Left ventricle myocardium superior (tissue), 1 donor: ENCODE measurements around the gene PRRX2. TPM values are rescaled to one million over a fixed set of nuclear protein-coding genes. Genes with fewer than 3 reads are reported as not detected.
A peak's percentile ranks its signal among the peaks of the same experiment; 100 is the strongest.

ENCODE experiments used
- ATAC-seq: fragments of 200-7000 bp; cut with Tn5 transposase; one replicate; pipeline ENCODE4 v1.9.1; 2020; ENCODE audit warnings: mild to moderate bottlenecking, moderate library complexity
- DNase-seq: peaks from one replicate; pipeline ENCODE4 v3.0.0-alpha.2; 2020
- intact Hi-C: fragments of 100-400 bp; cut with micrococcal nuclease; formaldehyde crosslinking; loops from one replicate; pipeline ENCODE4 v1.11.0; 2022
- total RNA-seq: library from RNA; stranded (reverse); fragmentation: NEBNext Ultra II Directional; extraction: Animal tissue kit (Norgen Biotek cat#: 25700); gene quantifications from one replicate; pipeline ENCODE4 v1.2.1, GENCODE V29; 2021
- donor health status: DM: no; HTN: yes; CAD: no; lungs with severe emphysema.

Gene PRRX2
- total RNA-seq, 1 donor from 2014 or later: 0.20 TPM

- intact Hi-C loops: no loop called here
- peak; percentile 77 for ATAC-seq
- DNase-seq: peak; percentile 68
These were observed 31.7 kb downstream of the PRRX2 start for GRCh38 chr9:129696944-129697655.

GRCh38 chr9:129697656-129698253 lies 32.3 kb downstream of the PRRX2 start:
- intact Hi-C loops: no loop called here
- DNase-seq (no peak), ATAC-seq (peak; percentile 19)

GRCh38 chr9:129698254-129698757 lies 32.9 kb downstream of the PRRX2 start:
- ATAC-seq (peak; percentile 67), DNase-seq (peak; percentile 58)
- intact Hi-C loops: no loop called here

GRCh38 chr9:129701054-129701453 lies 35.6 kb downstream of the PRRX2 start:
- ATAC-seq (no peak), DNase-seq (no peak)
- intact Hi-C loops: no loop called here

DNA sequence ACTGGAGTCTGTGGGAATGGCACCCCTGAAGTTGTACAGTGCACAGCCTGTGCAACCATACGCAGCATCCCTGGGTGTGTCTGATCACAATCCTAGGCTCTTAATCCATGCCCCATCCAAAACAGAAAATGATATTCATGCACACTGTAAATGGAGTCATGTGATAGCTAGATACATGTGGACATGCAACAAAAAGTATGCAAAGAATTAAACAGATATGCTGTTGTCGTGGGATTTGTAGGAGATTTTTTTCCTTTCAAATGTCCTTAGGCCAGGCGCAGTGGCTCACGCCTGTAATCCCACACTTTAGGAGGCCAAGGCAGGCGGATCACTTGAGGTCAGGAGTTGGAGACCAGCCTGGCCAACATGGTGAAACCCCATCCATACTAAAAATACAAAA lies 36.1 kb downstream of the PRRX2 start:
- intact Hi-C loops: no loop called here
- DNase-seq (no peak), ATAC-seq (no peak)

DNA sequence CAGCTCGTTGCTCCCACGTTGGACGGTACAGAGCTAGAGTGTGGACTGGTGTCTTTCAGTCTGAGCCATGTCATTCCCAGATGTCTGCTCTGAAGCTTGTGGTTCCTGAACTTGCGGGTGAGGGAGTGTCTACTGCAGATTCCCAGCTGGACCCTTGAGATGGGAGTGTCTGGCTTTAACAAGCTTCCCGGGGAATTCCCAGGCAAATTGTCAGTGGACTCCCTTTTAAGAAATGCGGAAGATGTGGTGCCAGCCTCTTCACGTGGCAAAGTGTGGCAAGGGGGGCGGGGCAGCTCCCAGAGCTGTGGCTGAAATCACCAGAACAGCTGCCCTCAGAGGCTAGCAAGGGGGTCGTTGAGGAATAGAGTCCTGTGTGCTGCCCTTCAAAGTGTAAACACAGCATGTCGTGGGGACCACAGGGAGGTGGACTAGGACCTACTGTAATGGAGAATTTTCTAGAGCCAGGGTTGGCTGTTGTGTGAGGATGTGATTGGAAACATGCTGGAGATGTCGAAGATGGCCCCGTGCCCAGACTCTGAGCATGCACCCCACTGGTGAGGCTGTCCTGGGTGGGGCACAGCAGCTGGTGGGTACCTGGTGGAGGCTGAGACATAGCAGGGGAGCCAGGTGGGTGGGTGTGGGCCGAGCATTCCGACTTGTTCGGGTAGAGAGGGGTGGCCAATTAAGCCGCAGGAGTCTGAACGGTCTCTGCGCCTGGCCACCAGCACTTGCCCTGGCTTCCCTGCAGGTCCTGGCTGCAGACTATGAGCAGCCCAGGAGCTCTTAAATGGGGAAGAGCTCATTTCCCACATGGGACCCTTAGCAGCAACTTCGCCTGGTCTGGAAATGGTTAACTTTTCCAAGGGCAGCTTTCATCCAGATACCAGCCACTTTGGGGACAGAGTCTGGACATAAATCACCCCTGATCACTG lies 37.4 kb downstream of the PRRX2 start:
- no peak for ATAC-seq
- no peak for DNase-seq
- intact Hi-C loops: no loop called here

DNA sequence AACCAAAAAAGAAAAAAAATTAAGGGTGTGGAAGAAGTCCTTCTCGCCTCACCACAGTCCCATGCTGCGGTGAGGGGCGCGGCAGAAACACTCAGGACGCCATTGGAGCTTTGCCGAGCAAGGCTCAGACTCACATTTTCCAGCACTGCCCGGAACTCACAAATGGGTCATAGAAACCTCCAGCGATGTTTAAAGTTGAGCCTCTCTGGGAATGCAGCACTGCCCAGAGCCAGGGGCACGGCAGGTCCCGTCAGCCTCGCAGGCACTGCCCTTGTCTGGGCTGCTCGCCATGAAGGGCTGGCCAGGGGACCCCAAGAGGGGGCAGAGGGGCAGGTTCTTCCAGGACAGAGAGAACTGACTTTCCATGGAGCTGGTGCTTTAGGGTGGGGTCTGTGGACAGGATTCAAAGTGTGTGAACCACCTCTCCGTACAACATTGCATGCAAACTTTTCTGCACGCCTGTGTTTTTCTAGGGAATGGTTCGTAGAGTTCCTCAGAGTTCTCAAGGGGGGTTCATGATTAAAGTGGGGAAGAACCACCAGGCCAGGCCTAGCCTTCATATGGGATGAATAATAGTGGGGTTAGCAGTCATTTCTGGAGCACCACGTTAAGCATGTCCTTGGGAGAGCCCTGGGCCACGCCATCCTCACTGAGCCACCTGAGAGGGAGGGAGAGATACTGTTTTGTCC lies 38.4 kb downstream of the PRRX2 start:
- ATAC-seq (peak; percentile 18), DNase-seq (no peak)
- intact Hi-C loops: no loop called here

DNA sequence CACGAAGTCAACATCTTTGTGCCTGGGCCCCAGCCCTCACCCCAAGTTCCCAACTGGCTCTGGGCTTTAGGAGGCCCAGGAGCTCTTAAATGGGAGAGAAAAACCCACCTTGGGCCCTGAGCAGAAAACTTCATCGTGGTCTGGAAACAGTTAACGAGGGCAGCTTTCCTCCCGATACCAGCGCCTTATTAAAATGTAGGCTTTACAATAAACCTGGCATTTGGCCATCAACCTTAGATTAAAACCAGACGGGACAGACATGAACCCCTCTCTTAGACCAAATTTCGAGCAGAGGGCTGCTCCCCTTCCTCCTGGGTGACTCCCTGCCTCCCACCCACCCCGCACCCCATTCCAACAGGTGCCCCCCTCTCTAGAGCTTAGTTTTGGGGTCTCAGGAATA lies 39.4 kb downstream of the PRRX2 start:
- ATAC-seq (no peak), DNase-seq (no peak)
- intact Hi-C loops: no loop called here

- DNase-seq (no peak), ATAC-seq (no peak)
- intact Hi-C loops: no loop called here
These were observed 43.3 kb downstream of the PRRX2 start for GRCh38 chr9:129708793-129709192.

DNA sequence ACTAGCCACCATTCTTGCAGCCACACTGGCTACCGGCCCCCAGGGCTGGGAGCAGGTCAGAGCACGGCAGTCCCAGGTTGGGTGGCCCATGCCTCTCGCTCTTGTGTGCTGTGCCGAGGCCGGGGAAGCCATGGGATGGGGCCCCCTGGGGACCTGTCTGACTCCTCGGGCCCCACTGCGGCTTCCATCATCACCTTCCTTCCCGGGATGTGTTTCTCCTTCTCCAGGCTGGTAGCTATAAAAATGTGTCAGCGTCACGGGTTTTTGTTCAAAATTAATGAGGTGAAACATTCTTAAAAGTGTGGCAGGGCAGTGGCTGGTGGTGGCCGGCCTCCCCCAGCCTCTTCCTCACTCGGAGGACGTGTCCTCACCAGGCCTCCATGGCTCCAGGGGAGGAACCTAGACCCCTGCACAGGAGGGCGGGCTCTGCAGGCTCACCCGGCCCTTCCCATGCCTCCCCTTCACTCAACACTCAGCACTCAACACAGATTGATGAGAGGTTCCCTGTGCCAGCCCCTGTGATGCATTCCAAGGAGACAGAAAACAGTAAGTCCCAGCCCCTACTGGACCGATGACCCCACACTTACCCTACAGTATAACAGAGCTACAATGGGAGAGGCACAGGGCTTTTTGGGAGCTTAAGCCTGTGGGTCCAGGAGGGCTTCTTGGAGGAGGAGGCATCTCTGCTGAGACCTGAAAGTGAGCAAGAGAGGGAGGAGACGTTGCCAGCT lies 44.2 kb downstream of the PRRX2 start:
- DNase-seq (no peak), ATAC-seq (no peak)
- intact Hi-C loops: no loop called here

GRCh38 chr9:129710169-129710453 lies 44.7 kb downstream of the PRRX2 start:
- intact Hi-C loops: no loop called here
- DNase-seq: no peak
- no peak for ATAC-seq

DNA sequence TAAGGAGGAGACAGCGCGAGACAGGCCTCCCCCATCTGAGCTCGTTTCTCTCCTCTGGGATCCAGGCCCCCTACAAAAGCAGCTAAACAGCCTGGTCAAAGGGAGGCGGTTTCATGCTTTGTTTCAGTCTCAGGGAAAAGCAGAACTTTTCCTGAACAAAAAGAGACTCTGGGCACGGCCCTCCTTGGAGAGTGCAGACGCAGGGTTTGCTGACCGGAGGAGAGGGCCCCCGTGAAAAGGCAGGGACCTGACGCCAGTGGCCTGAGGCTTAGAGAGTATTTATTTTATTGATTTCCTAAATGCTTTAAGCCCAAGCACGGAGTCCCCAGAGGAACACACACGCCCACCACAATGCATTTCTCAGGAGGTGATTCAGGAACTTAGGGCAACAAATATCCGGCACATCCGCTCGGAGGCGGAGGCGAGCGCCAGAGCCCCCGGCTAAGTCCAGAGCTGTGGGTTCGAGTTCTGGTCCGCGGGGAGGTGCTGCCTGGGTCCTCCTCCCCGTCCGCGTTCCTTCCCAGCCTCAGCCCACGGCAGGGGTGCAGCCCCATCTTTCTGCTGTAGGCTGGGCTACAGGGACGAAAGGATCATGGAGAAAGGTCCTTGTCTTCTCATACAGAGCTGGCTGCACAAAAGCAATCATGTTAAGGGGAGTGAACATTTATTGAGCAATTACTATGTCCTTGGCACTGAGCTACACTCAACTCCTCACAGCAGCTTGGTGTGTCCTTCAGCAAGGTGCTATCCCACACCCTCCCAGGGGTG lies 47.4 kb downstream of the PRRX2 start:
- no peak for DNase-seq
- intact Hi-C loops: no loop called here
- no peak for ATAC-seq

- DNase-seq: no peak
- intact Hi-C loops: no loop called here
- ATAC-seq: no peak
These were observed 47.9 kb downstream of the PRRX2 start for GRCh38 chr9:129713402-129713679.

DNA sequence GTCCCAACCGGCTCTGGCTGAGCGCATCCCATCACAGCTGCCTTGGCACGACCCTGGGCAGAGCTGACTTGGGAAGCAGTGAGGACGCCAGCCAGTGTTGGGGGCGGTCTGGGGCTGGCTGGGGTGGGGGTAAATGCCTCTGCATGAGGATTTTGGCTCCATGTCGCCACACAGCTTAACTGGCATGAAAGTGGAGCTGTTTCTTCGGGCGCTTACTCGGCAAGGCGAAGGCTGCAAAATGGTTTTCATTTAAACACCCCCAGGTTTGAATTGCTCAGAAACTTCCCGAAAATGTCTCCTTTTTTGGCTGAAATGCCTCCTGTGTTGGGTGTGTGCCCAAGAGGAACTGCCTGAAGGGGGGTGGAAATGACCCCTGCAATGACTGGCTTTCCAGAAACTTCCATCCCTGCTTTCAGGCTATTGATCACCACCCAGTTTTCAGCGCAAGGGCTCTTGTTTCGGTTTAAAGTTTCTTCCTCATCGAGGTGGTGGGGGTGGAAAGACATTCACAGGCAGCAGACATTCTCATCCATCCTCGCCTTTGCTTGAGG lies 49.1 kb downstream of the PRRX2 start:
- intact Hi-C loops: no loop called here
- DNase-seq: no peak
- no peak for ATAC-seq

- peak; percentile 69 for ATAC-seq
- intact Hi-C loops: no loop called here
- no peak for DNase-seq
These were observed 50.6 kb downstream of the PRRX2 start for GRCh38 chr9:129716091-129716490.

- ATAC-seq (no peak), DNase-seq (no peak)
- intact Hi-C loops: no loop called here
These were observed 52.5 kb downstream of the PRRX2 start for GRCh38 chr9:129717991-129718390.

DNA sequence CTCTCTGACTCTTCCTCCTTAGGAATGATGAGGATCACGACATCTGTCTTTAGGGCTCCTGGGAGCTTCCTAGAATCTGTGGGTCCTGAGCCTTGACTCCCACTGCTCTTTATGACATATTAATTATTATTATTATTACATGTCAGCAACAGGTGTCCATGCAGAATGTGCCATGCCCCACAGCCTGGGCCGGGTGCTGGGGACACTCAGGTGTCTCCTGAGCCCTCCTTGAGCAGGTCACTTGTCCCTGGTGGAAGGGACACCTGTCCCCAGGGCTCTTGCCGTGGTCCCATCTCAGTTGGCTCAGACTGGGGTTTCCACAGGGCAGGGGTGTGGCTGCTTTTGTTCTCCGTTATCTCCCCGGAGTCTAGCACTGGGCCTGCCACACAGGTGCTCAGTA lies 53.2 kb downstream of the PRRX2 start:
- intact Hi-C loops: no loop called here
- ATAC-seq (no peak), DNase-seq (no peak)

- DNase-seq (no peak), ATAC-seq (no peak)
- intact Hi-C loops: no loop called here
These were observed 53.7 kb downstream of the PRRX2 start for GRCh38 chr9:129719135-129719534.
